Suprapubic skin (tissue), 4 donors: ENCODE data around the gene TCF3. TPM values are rescaled to one million over a fixed set of nuclear protein-coding genes. Genes with fewer than 3 reads are reported as not detected.

Source experiments
- DNase-seq, 2 donors: peaks; one replicate each; pipeline ENCODE4 v3.0.0-alpha.2; 2019; ENCODE audit warnings: low spot score in 2 of 2
- H3K27ac ChIP-seq: fragments of 200-600 bp; sonication (generic); one replicate; pipeline ENCODE4 v1.5.1; 2019
- H3K27me3 ChIP-seq: fragments of 200-600 bp; sonication (generic); one replicate; pipeline ENCODE4 v1.5.1; 2019
- H3K36me3 ChIP-seq: fragments of 200-600 bp; sonication (generic); one replicate; pipeline ENCODE4 v1.5.1; 2019
- H3K4me1 ChIP-seq: fragments of 200-600 bp; sonication (generic); one replicate; pipeline ENCODE4 v1.5.1; 2019
- H3K4me3 ChIP-seq: fragments of 200-600 bp; sonication (generic); one replicate; pipeline ENCODE4 v1.5.1; 2019; ENCODE audit warnings: mild to moderate bottlenecking
- H3K9me3 ChIP-seq: fragments of 200-600 bp; sonication (generic); one replicate; pipeline ENCODE4 v1.5.1; 2019
- EP300 ChIP-seq: sonication (generic); formaldehyde crosslinking; IDR thresholded peaks from one replicate; pipeline ENCODE4 v1.6.1; 2017; ENCODE audit warnings: antibody characterized with exemption
- POLR2A ChIP-seq, 2 donors: fragments of 450-650 bp; IDR thresholded peaks; one replicate each; pipeline ENCODE4 v1.6.1; 2017; ENCODE audit warnings: antibody characterized with exemption in 2 of 2, mild to moderate bottlenecking in 2 of 2, moderate library complexity in 2 of 2
- POLR2AphosphoS5 ChIP-seq, 3 donors: sonication (generic); formaldehyde crosslinking; IDR thresholded peaks; one replicate each; pipeline ENCODE4 v1.6.1; 2017; ENCODE audit warnings: antibody characterized with exemption in 3 of 3
- WGBS: methylation state at CpG from one replicate; pipeline ENCODE4 v1.1.5; 2018; 5-methylcytosine and 5-hydroxymethylcytosine counted together
- total RNA-seq, 4 donors: library from RNA; depleted of rRNA; stranded (reverse); fragments of >200 nt; gene quantifications; one replicate each; pipeline ENCODE4 v1.1.0, GENCODE V29; 2016
- TF ChIP-seq, protein P1 (sequence below), 2 donors: fragments of 200-600 bp in 1 of 2; fragments of 450-650 bp in 1 of 2; sonication (generic) in 1 of 2; IDR thresholded peaks; one replicate each; pipeline ENCODE4 v1.5.1; 2016 to 2019; ENCODE audit warnings: antibody characterized with exemption in 2 of 2, mild to moderate bottlenecking in 1 of 2, moderate library complexity in 1 of 2

The TCF3 gene
- total RNA-seq = 10 to 100 TPM; 57.2 to 80.9 (median 68.7) TPM

DNA sequence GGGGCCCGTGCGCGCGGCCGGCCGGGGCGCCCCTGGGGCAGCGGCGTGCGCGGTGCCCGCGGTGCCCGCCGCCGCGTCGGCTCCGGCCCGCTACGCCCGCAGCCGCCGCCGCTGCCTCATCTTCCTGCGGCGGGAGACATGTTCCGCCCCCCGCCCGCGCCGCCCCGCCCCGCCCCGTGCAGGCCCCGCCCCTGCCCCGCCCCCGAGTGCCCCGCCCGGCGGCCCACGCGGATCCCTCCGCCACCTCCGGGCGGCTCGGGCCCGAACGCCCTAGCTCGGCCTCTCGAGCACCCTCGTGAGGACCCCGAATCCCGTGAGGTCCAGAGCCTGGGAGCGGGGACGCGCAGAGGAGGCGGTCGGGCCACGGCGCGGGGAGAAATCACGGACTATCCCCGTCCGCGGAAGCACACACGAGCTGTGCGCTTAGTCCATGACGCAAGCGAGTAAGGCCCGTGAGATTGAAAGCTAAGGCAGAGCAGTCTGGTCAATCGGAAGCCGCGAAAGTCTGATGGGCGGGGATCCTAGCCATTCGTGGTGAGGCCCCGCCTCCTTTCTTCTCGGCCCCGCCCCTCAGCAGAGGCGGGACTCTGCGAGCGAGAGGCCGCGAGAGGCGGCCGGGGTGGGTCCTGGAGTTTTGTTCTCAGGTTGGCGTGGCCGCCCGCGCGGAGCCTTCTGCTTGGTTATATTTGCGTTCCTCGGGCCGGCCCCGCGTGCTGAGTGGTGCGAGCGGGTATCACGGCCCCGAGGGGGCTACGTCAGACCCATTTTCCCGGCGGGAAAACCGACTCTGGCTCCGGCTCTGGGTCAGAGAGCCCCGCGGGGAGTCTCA lies at the start of gene TCF3:
Gene TCF3, minus strand, starts transcription at position 145 of the 829 bp plus-strand sequence. CDS start 2,367 bp downstream, outside the sequence.
- peak; percentile 99 for DNase-seq
- Histone ChIP-seq H3K4me1 (peaks cover 24% of the 10 kb centered on the region), H3K27me3 (peaks cover 3% of the 10 kb centered on the region), H3K36me3 (peaks cover 13% of the 10 kb centered on the region), H3K4me3 (peak within 1 kb of the TSS; percentile 94), H3K9me3 (no peaks in the 10 kb centered on the region), H3K27ac (peak within 1 kb of the TSS; percentile 99)
- WGBS = under 1% methylated on average over 22 of the region's 107 CpGs
- TF ChIP-seq POLR2AphosphoS5 (IDR thresholded peaks at IDR 0.05) = peak in 2 of 3 donors; percentile 93 to 95
- TF ChIP-seq, protein P1, sequence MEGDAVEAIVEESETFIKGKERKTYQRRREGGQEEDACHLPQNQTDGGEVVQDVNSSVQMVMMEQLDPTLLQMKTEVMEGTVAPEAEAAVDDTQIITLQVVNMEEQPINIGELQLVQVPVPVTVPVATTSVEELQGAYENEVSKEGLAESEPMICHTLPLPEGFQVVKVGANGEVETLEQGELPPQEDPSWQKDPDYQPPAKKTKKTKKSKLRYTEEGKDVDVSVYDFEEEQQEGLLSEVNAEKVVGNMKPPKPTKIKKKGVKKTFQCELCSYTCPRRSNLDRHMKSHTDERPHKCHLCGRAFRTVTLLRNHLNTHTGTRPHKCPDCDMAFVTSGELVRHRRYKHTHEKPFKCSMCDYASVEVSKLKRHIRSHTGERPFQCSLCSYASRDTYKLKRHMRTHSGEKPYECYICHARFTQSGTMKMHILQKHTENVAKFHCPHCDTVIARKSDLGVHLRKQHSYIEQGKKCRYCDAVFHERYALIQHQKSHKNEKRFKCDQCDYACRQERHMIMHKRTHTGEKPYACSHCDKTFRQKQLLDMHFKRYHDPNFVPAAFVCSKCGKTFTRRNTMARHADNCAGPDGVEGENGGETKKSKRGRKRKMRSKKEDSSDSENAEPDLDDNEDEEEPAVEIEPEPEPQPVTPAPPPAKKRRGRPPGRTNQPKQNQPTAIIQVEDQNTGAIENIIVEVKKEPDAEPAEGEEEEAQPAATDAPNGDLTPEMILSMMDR (IDR thresholded peaks at IDR 0.05) = no peak
- no peak for TF ChIP-seq POLR2A (IDR thresholded peaks at IDR 0.05)

DNA sequence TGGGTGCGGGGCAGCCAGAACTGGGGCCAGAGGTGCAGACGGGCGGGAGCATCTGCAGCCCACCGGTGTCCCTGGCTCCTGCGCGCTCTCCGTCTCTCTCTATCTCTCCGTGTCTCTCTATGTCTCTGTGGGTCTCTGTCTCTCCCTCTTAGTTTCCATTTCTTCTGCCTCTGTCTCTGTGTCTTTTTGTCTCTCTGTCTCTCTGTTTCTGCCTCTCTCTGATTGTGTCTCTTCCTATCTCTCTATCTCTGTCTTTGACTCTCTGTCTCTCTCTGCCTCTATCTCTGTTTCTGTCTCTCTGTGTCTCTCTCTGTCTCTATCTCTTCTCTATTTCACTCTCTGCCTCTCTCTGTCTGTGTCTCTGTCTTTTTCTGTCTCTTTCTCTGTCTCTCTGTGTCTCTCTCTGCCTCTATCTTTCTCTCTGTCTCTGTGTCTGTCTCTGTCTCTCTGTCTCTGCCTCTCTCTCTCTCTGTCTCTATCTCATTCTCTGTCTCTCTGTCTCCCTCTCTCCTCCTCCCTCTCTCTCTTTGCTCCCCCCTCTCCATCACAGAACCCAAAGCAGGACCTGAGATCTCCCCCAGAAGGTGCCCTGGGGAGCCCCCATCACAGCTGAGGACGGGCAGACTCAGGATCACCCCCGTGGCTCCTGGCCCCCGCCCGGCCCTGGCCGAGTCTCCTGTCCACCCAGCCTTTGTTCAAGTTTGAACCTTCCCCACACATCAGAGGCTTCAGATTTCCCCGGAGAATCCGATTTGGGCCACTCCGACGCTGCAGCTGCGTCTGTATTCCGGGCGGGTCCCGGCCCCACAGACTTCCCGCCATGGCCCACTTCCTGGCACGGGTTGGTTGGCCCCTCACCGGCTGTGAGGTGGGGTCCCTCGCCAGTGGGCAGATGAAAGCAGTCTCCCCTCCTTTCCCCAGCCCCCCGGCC lies 48.6 kb upstream of the TCF3 start:
- Histone ChIP-seq H3K27ac (no peak overlapping the region), H3K36me3 (no peaks in the 10 kb centered on the region), H3K4me3 (no peak overlapping the region), H3K4me1 (peaks cover 9% of the 10 kb centered on the region), H3K27me3 (peaks cover 62% of the 10 kb centered on the region), H3K9me3 (no peaks in the 10 kb centered on the region)
- DNase-seq = no peak
- 26% methylated on average over 14 of the region's 26 CpGs for WGBS
- TF ChIP-seq POLR2AphosphoS5 (IDR thresholded peaks at IDR 0.05) (no peak), EP300 (no peak), POLR2A (IDR thresholded peaks at IDR 0.05) (no peak)
- TF ChIP-seq, protein P1 (IDR thresholded peaks at IDR 0.05) = no peak

DNA sequence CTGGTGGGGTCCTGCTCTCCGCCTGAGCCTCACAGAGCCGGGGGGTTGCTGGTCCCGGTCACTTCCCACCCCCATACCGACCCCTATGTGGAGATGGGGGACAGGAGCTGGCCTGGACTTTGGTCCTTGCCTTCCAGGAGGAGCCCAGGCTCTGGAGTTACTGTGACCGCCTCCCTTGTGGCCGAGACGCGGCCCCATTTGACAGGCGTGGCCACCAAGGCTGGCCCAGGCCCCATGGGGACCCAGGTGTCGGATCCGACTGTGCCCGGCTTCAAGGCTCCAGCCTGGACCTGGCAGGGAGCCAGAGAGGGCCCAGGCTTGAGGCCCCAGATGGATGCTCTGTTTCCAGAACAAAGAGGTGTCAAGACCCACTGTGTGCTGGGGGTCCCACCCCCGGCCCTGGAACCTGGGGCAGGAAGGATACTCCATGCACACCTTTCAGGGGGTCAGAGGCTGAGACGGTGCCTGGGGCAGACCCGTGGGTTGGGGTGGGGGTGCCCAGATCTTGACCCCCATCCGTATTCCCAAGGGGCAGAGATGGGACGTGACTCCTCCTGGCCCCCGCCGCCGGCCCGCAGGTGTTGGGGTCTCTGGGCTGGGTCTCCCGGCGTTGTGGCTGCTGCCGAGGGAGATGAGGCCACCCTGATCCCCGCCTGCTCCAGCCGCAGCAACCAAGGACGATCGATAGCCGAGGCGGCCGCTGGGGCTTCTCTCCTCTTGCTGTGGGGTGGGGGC lies 47.8 kb upstream of the TCF3 start:
- H3K27me3 ChIP-seq = peaks cover 58% of the 10 kb centered on the region
- no peak for TF ChIP-seq POLR2AphosphoS5 (IDR thresholded peaks at IDR 0.05)
- TF ChIP-seq POLR2A (IDR thresholded peaks at IDR 0.05) = no peak
- no peak for TF ChIP-seq EP300
- TF ChIP-seq, protein P1 (IDR thresholded peaks at IDR 0.05) = no peak

DNA sequence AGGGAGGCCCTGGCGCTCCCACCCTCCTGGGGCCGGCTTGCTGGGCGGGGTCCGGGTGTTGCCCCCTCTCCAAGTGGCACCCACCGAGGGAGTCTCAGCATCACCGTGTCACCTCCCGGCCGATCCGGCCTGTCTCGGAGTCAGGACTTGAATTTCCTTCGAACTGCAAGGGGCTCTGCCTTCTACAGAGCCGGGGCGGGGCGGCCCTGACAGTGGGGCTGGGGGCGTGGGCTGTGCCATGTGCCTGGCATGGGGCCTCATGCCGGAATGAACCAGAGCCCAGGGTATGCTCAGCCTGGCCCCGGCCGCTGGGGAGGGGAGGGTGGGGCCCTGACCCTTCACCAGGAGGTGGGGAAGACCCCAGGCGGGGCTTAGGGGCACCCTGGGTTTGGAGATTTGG lies 47.0 kb upstream of the TCF3 start:
- no peak for DNase-seq
- no peak for TF ChIP-seq POLR2AphosphoS5 (IDR thresholded peaks at IDR 0.05)
- TF ChIP-seq POLR2A (IDR thresholded peaks at IDR 0.05) = no peak
- TF ChIP-seq EP300 = no peak
- TF ChIP-seq, protein P1 (IDR thresholded peaks at IDR 0.05) = no peak
- H3K4me1 ChIP-seq = peaks cover 9% of the 10 kb centered on the region

More for the DNA sequence above, 47.8 kb upstream of the TCF3 start:
- DNase-seq = no peak
- WGBS = 27% methylated on average over 6 of the region's 31 CpGs
- Histone ChIP-seq H3K9me3 (no peaks in the 10 kb centered on the region), H3K4me3 (no peak overlapping the region), H3K4me1 (peaks cover 9% of the 10 kb centered on the region), H3K36me3 (no peaks in the 10 kb centered on the region), H3K27ac (no peak overlapping the region)

More for the DNA sequence above, 47.0 kb upstream of the TCF3 start:
- 100% methylated on average over 2 of the region's 19 CpGs for WGBS
- H3K9me3 ChIP-seq = no peaks in the 10 kb centered on the region
- peaks cover 52% of the 10 kb centered on the region for H3K27me3 ChIP-seq
- no peak overlapping the region for H3K4me3 ChIP-seq
- no peak overlapping the region for H3K27ac ChIP-seq
- H3K36me3 ChIP-seq = no peaks in the 10 kb centered on the region
